ENCODE results near the gene HOXC12. TPM values are rescaled to one million over a fixed set of nuclear protein-coding genes. Genes with fewer than 3 reads are reported as not detected.

The HOXC12 gene
- total RNA-seq, 3 donors from 2014 or later: 0.15 TPM; not detected in 2

- Histone ChIP-seq H3K4me3 (peak overlapping the region in 1 of 3 donors; percentile 71), H3K36me3 (no peaks in the 10 kb centered on the region), H3K27ac (no peak overlapping the region), H3K27me3 (peaks cover 3 to 82% of the 10 kb centered on the region in 2 donors), H3K9me3 (no peaks in the 10 kb centered on the region), H3K4me1 (peaks cover 4 to 9% of the 10 kb centered on the region in 2 donors)
- TF ChIP-seq CTCF (IDR thresholded peaks at IDR 0.05) (no peak), POLR2AphosphoS5 (IDR thresholded peaks at IDR 0.05) (no peak), POLR2A (IDR thresholded peaks at IDR 0.05) (no peak)
- DNase-seq (ENCODE audit: low spot score in 2 of 2): no peak
- intact Hi-C loops (cut with DNase I; ENCODE audit: low total_unique reads): no loop called here
Measured at GRCh38 chr12:53993162-53994008, 38.7 kb downstream of the HOXC12 start.

GRCh38 chr12:53994009-53994263 is 39.2 kb downstream of the HOXC12 start:
- no peaks in the 10 kb centered on the region for H3K36me3 ChIP-seq
- H3K9me3 ChIP-seq: no peaks in the 10 kb centered on the region
- peaks cover 4 to 9% of the 10 kb centered on the region in 2 donors for H3K4me1 ChIP-seq
- H3K4me3 ChIP-seq: peak overlapping the region; percentile 47 to 71 (median 71)
- DNase-seq (ENCODE audit: low spot score in 2 of 2): no peak
- TF ChIP-seq CTCF (IDR thresholded peaks at IDR 0.05): no peak
- TF ChIP-seq POLR2AphosphoS5 (IDR thresholded peaks at IDR 0.05): no peak
- no peak for TF ChIP-seq POLR2A (IDR thresholded peaks at IDR 0.05)
- peaks cover 3 to 77% of the 10 kb centered on the region in 2 donors for H3K27me3 ChIP-seq
- intact Hi-C loops (cut with DNase I; ENCODE audit: low total_unique reads): no loop called here
- peak overlapping the region in 1 of 2 donors; percentile 91 for H3K27ac ChIP-seq

GRCh38 chr12:53994264-53995001 is 39.7 kb downstream of the HOXC12 start:
- Histone ChIP-seq H3K4me3 (peak overlapping the region; percentile 47 to 71 (median 71)), H3K9me3 (no peaks in the 10 kb centered on the region), H3K4me1 (peaks cover 4 to 9% of the 10 kb centered on the region in 2 donors), H3K36me3 (no peaks in the 10 kb centered on the region), H3K27ac (peak overlapping the region; percentile 82 to 91), H3K27me3 (peaks cover 3 to 72% of the 10 kb centered on the region in 2 donors)
- intact Hi-C loops (cut with DNase I; ENCODE audit: low total_unique reads): no loop called here
- no peak for TF ChIP-seq CTCF (IDR thresholded peaks at IDR 0.05)
- no peak for TF ChIP-seq POLR2A (IDR thresholded peaks at IDR 0.05)
- no peak for TF ChIP-seq POLR2AphosphoS5 (IDR thresholded peaks at IDR 0.05)
- DNase-seq (ENCODE audit: low spot score in 2 of 2): no peak

GRCh38 chr12:53995002-53995377 is 40.3 kb downstream of the HOXC12 start:
- Histone ChIP-seq H3K27ac (peak overlapping the region; percentile 82 to 91), H3K9me3 (no peaks in the 10 kb centered on the region), H3K4me3 (peak overlapping the region; percentile 47 to 71 (median 71)), H3K4me1 (peaks cover 4 to 9% of the 10 kb centered on the region in 2 donors), H3K27me3 (peaks cover 3 to 66% of the 10 kb centered on the region in 2 donors), H3K36me3 (no peaks in the 10 kb centered on the region)
- TF ChIP-seq POLR2AphosphoS5 (IDR thresholded peaks at IDR 0.05) (no peak), POLR2A (IDR thresholded peaks at IDR 0.05) (no peak), CTCF (IDR thresholded peaks at IDR 0.05) (no peak)
- no peak for DNase-seq (ENCODE audit: low spot score in 2 of 2)
- intact Hi-C loops (cut with DNase I; ENCODE audit: low total_unique reads): no loop called here
